DOHH2 (cell line): ENCODE data around the gene PLTP.

Experiments
- CTCF ChIP-seq: fragments of 200-600 bp; sonication (generic); IDR thresholded peaks from one replicate; pipeline ENCODE4 v1.5.1; 2014; ENCODE audit warnings: antibody characterized with exemption, mild to moderate bottlenecking, low read depth, low read length; ENCODE audit not compliant: poor library complexity, severe bottlenecking
- EZH2phosphoT487 ChIP-seq: fragments of 200-600 bp; sonication (generic); IDR thresholded peaks from 2 replicates; pipeline ENCODE4 v1.6.1; 2017; ENCODE audit warnings: borderline replicate concordance, mild to moderate bottlenecking, antibody characterized with exemption, low read length, moderate library complexity, mixed read lengths

- no peak for TF ChIP-seq CTCF
- no peak for TF ChIP-seq EZH2phosphoT487
Measured at GRCh38 chr20:45888681-45889080, 23.3 kb downstream of the PLTP start.
